Colonic mucosa (tissue), 4 donors: ENCODE measurements around the gene CAMTA1. TPM values are rescaled to one million over a fixed set of nuclear protein-coding genes. Genes with fewer than 3 reads are reported as not detected.

Source experiments
- DNase-seq: peaks from one replicate; pipeline ENCODE4 v3.0.0-alpha.2; 2020
- H3K27ac ChIP-seq: fragments of 200-600 bp; one replicate; pipeline ENCODE4 v1.8.0; 2021
- H3K27me3 ChIP-seq: fragments of 200-600 bp; one replicate; pipeline ENCODE4 v1.8.0; 2021
- H3K36me3 ChIP-seq: fragments of 200-600 bp; one replicate; pipeline ENCODE4 v1.8.0; 2021
- H3K4me1 ChIP-seq: fragments of 200-600 bp; one replicate; pipeline ENCODE4 v1.8.0; 2021; ENCODE audit warnings: mild to moderate bottlenecking
- H3K4me3 ChIP-seq: fragments of 200-600 bp; one replicate; pipeline ENCODE4 v1.8.0; 2021
- H3K9ac ChIP-seq, 2 donors: one replicate each; pipeline ENCODE4 v1.7.0; 2013; ENCODE audit warnings: control low read depth in 2 of 2, low read depth in 2 of 2, low read length in 2 of 2
- H3K9me3 ChIP-seq: fragments of 200-600 bp; one replicate; pipeline ENCODE4 v1.8.0; 2021
- intact Hi-C: fragments of 100-400 bp; cut with DNase I; formaldehyde crosslinking; loops from one replicate; pipeline ENCODE4 v1.14.1; 2022
- total RNA-seq, 2 donors: library from RNA; stranded (reverse); fragmentation: NEBNext Ultra II Directional in 1 of 2; extraction: Animal tissue kit (Norgen Biotek cat#: 25700) in 1 of 2; gene quantifications; one replicate each; pipeline ENCODE4 v1.2.1, GENCODE V29; 2021
- TF ChIP-seq, protein P1 (sequence below): fragments of 200-600 bp; IDR thresholded peaks from one replicate; pipeline ENCODE4 v1.8.0; 2022; ENCODE audit warnings: antibody characterized with exemption, mild to moderate bottlenecking
- donor health status: healthy.
- donor health status: DM: no; HTN: no; CAD: no.
- donor health status: DM: no; HTN: no; CAD: no.

The CAMTA1 gene
- total RNA-seq, 2 donors from 2014 or later, result 76.8 to 92.8 TPM

DNA sequence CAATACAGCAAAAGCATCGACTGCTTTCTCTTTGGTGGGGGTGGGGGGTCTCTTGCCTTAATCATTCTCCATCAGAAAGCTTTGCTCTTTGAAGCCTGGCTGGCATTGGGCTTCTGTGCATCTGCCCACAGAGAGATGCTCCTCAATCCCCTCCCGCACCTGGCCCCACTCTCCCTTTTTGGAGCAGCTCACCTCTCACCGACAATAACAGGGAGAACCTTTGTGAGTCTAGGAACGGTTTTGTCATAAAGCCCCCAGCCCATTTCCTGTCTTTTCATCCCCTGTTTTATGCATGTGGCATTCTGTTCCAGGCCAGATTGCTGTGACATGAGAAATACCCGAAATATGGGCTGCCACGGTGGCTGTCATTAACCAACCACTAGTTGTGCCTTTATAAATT lies 516.9 kb downstream of the CAMTA1 start:
- DNase-seq, result peak; percentile 4
- Histone ChIP-seq H3K27me3 (no peaks in the 10 kb centered on the region), H3K9me3 (no peaks in the 10 kb centered on the region), H3K4me1 (no peaks in the 10 kb centered on the region), H3K27ac (no peak overlapping the region), H3K9ac (no peak overlapping the region), H3K4me3 (no peak overlapping the region), H3K36me3 (no peaks in the 10 kb centered on the region)
- intact Hi-C loops, result no loop called here
- TF ChIP-seq, protein P1, sequence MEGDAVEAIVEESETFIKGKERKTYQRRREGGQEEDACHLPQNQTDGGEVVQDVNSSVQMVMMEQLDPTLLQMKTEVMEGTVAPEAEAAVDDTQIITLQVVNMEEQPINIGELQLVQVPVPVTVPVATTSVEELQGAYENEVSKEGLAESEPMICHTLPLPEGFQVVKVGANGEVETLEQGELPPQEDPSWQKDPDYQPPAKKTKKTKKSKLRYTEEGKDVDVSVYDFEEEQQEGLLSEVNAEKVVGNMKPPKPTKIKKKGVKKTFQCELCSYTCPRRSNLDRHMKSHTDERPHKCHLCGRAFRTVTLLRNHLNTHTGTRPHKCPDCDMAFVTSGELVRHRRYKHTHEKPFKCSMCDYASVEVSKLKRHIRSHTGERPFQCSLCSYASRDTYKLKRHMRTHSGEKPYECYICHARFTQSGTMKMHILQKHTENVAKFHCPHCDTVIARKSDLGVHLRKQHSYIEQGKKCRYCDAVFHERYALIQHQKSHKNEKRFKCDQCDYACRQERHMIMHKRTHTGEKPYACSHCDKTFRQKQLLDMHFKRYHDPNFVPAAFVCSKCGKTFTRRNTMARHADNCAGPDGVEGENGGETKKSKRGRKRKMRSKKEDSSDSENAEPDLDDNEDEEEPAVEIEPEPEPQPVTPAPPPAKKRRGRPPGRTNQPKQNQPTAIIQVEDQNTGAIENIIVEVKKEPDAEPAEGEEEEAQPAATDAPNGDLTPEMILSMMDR, result no peak

DNA sequence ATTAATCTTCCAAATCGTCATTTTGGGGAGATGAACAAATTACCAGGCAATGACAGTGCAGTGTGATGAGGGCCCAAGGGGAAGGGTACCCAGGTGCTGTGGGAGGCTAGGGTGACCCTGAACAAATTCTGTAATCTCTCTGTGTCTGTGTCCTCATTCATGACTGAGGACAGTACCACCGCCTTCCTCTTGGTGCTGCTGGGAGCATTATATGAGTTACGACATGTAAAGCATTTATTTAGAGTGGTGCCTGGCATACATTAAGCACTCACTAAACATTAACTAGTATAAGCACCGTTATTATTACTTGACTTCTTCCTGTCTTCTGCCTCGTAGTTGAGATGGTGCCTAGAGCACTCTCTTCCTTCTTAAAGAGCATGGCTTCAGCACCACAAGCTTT lies 517.6 kb downstream of the CAMTA1 start:
- DNase-seq, result peak; percentile 7
- Histone ChIP-seq H3K4me3 (no peak overlapping the region), H3K9me3 (no peaks in the 10 kb centered on the region), H3K9ac (no peak overlapping the region), H3K4me1 (no peaks in the 10 kb centered on the region), H3K27me3 (no peaks in the 10 kb centered on the region), H3K27ac (no peak overlapping the region), H3K36me3 (no peaks in the 10 kb centered on the region)
- intact Hi-C loops, result no loop called here
- TF ChIP-seq, protein P1, result no peak

DNA sequence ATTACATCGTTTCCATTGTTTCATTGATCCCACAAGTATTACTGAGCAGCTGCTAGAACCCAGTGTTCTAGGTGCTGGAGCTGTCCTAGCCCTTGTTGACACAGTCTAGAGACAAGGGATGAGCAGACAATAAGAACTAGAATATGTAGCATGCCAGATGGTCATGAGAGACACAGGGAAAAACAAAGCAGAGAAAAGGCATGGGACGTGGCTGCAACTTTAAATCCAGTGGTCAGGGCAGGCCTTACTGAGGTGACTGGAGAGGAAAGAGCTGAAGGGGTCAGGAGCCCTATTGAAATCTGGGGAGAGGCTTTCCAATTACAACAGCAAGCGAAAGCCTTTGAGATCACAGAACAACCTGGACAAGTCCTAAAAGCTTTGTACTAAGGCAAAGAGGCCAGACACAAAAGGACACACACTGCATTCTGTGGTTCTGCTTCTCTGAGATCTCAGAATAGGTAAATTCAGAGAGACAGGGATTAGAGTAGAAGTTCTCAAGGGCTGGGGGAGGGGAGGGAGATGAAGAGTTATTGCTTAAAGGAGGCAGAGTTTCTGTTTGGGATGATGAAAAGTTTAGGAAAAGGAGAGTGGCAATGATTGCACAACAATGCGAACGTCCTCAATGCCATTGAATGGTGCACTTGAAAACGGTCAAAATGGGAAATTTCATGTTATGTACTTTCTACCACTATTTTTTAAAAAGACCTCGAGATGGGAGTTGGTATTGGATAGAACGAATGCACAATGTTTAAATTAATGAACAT lies 518.5 kb downstream of the CAMTA1 start:
- intact Hi-C loops, result no loop called here
- no peaks in the 10 kb centered on the region for H3K27me3 ChIP-seq
- no peak overlapping the region for H3K9ac ChIP-seq
- no peaks in the 10 kb centered on the region for H3K9me3 ChIP-seq
- H3K4me1 ChIP-seq, result no peaks in the 10 kb centered on the region
- H3K4me3 ChIP-seq, result no peak overlapping the region
- DNase-seq, result peak; percentile 3
- TF ChIP-seq, protein P1, result no peak
- no peaks in the 10 kb centered on the region for H3K36me3 ChIP-seq
- no peak overlapping the region for H3K27ac ChIP-seq

DNA sequence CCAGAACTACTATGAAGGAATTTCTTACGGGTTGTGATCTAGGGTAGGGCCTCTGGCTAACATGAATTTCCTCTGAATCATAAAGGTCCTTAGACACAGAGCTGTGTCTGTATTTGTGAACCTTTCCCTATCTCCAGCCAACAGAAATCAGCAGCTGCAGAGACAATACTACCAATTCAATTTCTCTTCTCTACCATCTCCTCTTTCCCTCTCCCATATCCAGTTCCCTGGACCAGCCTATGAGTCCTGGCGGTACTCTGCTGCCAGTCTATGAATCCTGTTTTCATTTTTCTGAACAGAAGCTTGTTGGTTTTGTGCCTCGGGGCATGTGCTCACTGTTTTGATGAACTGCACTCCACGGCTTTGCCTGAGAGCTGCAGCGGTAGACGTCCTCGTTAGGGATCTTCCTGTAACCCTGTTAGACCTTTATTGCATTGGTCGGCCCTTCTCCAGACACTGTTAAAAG lies 527.9 kb downstream of the CAMTA1 start:
- Histone ChIP-seq H3K4me1 (no peaks in the 10 kb centered on the region), H3K27ac (no peak overlapping the region), H3K27me3 (no peaks in the 10 kb centered on the region), H3K9ac (no peak overlapping the region), H3K9me3 (no peaks in the 10 kb centered on the region), H3K36me3 (no peaks in the 10 kb centered on the region), H3K4me3 (no peak overlapping the region)
- intact Hi-C loops, result no loop called here
- DNase-seq, result peak; percentile 4
- TF ChIP-seq, protein P1, result no peak

DNA sequence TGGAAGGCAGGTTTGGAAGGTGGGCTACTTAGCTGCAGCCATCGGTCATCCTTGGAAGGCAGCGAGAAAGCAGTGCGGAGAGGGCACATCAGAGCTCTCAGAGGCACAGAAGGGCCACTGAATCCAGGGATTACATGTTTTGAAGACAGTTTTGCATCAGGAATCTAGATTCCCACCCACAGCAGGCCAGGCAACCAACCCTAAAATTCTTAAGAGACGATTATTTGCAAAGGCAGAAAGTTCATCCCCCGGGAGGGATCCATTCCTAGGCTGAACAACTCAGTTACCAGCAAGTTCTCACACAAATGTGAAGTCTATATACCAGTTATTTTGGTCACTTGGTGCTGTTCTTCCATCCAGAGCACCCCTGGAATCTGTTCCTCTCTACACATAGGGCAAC lies 528.6 kb downstream of the CAMTA1 start:
- intact Hi-C loops, result no loop called here
- TF ChIP-seq, protein P1, result no peak
- no peak overlapping the region for H3K9ac ChIP-seq
- H3K9me3 ChIP-seq, result no peaks in the 10 kb centered on the region
- no peak overlapping the region for H3K27ac ChIP-seq
- no peaks in the 10 kb centered on the region for H3K4me1 ChIP-seq
- peak; percentile 6 for DNase-seq
- H3K27me3 ChIP-seq, result no peaks in the 10 kb centered on the region
- no peaks in the 10 kb centered on the region for H3K36me3 ChIP-seq
- no peak overlapping the region for H3K4me3 ChIP-seq
